ENCODE data around the gene TBC1D22A. TPM values are rescaled to one million over a fixed set of nuclear protein-coding genes. Genes with fewer than 3 reads are reported as not detected.

TBC1D22A gene
- total RNA-seq, 1 donor from 2014 or later: 9.4 TPM

GRCh38 chr22:46795140-46795539 lies 32.7 kb downstream of the TBC1D22A start:
- no peak for DNase-seq (ENCODE audit: low spot score)

DNA sequence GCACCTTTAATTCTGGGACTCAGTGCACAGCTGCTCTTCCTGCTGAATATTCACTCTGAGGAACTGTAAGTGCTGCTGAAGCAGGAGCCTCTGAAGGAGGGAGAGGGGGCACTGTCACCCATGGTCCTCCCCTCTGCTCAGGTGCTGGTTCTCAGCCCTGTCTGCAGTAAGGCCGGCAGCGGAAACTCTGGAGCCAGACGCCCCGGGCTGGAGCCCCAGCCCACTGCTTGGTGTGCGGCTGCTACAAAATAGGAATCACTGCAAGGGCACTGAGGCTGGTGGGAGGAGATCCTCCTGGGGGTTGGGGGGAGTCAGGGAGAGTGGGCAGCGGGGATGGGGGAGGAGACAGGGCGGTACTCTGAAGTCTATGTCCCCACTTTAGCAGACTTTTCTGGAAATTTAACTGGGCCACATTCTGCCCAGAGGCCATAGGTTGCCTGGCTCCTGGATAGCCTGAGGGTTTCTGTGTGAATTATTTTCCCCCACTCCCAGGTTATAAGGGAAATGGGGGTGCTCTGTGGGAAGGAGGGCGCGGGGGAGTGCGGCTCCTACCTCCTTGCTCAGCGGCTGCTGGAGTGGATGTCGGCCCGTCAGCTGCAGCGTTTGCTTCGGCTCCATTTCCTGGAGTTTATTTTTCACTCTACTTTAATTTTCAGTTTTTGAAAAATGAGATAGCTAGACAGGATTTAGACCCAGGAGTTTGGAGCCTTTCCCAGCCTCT lies 33.6 kb downstream of the TBC1D22A start:
- DNase-seq (ENCODE audit: low spot score): no peak

DNA sequence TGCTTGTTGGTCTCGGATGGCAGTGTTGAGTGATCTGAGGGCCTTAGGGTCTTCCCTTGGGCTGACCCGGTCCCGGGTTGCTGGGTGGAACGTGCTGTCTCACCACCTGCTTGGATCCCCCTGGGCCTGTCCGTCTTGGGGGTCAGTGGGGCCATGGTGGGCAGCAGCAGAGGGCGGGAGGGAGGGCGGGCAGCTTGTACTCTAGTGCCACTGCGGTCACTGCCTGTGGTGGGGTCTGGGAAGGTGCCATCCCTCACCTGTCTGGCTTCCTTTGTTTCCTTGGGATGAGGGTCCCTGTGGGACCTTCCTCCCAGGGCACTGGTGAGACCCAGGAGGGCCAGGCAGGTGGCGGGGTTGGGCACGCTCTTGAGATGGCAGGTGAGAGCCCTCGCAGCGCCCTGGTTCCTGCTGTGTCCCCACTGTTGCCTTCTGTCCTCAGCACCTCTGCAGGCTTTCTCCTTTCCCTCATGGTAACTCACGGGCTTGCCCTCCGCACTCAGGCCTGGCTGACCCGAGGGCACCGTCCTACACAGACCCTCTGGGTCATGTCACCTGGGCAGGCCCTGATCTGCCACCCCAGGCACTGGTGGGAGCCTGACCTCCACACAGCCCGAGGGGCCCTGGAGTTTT lies 34.2 kb downstream of the TBC1D22A start:
- no peak for DNase-seq (ENCODE audit: low spot score)

DNA sequence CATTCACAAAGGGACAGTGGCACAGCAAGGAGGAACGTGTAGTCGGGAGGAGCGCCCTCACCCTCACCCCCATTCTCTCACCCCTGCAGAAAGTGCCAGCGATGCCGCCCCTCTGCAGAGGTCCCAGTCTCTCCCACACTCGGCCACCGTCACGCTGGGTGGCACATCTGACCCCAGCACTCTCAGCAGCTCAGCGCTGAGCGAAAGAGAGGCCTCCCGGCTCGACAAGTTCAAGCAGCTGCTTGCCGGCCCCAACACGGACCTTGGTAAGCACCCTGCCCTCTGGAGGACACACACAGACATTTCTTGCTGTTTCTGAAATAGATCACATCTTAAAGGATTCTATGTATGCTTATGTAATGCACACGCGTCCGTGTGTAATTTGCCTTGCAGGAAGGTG lies 34.9 kb downstream of the TBC1D22A start:
- DNase-seq (ENCODE audit: low spot score): peak; percentile 50

DNA sequence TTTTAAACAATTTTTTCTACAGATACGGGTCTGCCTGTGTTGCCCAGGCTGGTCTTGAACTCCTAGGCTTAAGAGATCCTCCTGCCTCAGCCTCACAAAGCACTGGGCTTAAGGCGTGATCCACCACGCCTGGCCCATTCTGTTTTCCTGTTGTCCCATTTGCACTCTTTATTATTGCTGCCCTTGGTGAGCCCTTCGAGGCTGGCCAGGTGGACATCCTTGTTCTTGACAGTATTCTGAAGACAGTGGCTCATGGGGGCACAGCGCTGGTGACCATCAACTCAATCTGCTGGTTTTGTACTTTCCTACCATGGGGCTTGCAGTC lies 35.6 kb downstream of the TBC1D22A start:
- DNase-seq (ENCODE audit: low spot score): no peak

DNA sequence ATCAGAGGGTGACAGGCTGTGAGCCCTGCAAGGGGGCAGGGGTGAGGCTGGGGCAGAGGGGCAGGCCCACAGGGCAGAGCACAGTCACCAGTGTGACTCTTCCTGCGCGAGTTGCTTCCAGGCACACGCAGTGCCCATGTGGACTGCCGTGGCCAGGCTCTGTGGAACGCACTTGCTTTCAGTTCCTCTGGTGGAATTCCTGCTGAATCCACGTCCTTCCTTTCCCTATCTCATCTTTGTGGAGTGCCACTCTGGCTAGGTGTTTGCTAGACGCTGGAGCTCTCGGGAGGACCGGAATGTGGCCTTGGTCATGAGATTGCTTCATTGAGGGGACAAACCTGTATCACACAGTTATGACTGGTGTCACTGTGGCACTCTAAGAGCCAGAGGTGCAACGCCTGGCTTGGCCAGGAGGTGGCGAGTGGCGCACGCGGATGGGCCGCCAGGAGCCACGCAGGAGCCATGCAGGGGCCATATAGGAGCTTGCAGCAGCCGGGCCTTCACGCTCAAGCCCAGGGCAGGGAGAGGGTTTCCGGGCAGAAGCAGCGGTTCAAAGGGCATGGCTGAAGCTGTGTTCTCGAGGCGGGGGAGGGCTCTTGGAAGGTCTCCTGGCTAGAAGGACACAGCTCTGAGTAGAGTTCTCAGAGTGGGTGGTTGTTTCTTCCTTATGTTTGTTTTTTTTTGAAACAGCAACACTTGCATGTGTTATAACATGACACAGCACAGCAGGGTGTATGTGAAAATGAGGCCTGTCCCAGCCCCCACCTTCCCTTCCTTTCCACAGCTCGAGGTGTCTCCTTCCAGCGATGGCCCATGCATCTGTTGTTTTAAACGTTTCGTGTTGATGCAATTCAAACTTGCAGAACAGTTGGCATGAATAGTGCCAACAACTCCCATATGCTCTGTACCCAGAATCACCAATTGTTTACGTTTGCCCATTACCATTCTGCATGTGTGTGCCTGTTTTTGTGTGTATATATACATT lies 36.2 kb downstream of the TBC1D22A start:
- peak; percentile 51 for DNase-seq (ENCODE audit: low spot score)

DNA sequence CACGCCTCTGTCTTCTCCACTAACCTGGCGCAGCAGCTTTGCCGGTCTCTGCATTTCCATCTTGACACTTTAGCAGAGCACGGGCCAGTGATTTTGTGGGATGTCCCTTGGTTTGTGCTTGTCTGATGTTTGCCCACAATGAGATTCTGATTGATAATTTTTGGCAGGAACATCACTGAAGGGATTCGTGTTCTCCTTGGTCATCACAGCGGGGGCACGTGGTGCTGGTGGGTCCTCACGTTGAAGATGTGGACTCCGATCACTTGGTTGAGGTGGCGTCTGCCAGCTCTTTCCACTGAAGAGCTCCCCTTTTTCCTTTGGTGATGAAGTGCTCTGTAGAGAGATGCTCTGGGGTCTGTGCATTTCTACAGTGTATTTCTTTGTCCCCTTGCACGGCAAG lies 37.2 kb downstream of the TBC1D22A start:
- no peak for DNase-seq (ENCODE audit: low spot score)

DNA sequence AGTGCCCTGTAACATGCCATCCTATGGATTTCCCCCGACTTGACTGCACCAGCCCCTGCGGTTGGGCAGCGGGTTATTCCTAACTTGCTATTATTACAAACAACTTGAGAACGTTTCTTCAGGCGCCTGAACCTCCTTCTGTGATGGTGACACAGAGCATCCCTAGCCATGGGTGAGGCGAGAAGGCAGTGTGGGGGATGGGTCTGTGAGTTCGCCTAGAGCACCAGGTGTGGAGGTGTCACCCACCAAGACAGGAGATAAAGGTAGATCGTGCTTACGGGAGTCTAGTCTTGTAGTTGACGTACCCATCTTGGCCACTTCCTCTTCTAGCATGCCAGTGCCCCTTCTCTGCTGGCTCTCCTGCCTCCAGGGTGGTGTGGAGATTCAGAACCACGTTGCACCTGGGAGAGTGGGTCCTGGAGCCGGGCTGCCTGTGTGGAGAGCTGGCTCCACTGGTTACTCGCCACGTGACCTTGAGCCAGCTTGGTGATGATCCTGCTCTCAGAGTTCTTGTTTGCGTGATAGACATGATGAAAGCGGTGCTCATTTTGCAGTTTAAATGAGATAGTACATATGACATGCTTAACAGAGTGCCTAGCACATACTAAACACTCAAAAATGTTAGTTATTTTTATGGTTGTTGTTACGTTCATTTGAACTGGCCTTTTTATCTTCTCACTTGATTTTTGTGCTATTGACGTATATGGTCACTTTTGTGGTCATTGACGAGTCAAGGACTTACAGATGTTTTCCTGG lies 37.8 kb downstream of the TBC1D22A start:
- no peak for DNase-seq (ENCODE audit: low spot score)

DNA sequence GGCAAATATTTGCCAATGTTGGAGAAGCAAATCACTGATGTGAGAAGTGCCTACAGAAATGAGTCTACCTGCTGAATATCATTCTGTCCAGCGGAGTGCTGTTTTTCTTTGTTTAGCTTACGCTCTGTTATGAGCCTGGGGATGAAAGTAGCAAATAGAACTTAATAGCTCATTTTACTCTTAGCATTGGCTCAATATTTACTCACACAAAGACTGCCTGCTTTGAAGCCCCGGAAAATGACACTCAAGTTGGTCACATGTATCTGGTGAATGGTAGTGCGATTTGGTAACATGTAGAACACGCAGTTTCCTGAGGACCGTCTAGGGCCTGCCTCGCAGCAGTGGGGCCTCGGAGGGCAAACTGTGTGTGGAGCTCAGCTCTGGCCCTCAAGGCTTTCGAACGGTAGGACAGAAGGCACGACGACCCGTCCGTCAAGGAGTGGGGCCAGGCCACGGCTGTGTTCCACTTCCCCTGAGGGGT lies 38.9 kb downstream of the TBC1D22A start:
- DNase-seq (ENCODE audit: low spot score): no peak

- DNase-seq (ENCODE audit: low spot score): no peak
These were observed 39.6 kb downstream of the TBC1D22A start for GRCh38 chr22:46801826-46802607.

DNA sequence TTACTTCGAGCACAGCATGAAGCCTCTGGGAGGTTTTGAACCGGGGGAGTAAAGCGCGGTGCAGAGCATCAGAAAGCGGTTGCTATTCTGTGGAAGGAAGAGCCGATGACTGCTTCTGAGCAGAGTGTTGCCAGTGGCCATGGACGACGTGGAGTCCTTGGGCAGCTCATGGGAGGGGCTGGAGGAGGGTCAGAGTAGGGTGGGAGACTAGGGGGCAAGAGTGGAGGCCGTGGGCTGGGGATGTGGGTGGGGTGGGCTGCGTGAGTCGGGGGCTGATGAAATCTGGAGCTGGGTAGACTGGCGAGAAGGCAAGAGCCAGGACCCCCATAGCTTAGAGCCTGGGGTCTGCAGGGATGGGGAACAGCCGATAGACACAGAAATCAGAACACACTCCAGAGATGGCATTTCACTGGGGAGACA lies 40.2 kb downstream of the TBC1D22A start:
- no peak for DNase-seq (ENCODE audit: low spot score)

DNA sequence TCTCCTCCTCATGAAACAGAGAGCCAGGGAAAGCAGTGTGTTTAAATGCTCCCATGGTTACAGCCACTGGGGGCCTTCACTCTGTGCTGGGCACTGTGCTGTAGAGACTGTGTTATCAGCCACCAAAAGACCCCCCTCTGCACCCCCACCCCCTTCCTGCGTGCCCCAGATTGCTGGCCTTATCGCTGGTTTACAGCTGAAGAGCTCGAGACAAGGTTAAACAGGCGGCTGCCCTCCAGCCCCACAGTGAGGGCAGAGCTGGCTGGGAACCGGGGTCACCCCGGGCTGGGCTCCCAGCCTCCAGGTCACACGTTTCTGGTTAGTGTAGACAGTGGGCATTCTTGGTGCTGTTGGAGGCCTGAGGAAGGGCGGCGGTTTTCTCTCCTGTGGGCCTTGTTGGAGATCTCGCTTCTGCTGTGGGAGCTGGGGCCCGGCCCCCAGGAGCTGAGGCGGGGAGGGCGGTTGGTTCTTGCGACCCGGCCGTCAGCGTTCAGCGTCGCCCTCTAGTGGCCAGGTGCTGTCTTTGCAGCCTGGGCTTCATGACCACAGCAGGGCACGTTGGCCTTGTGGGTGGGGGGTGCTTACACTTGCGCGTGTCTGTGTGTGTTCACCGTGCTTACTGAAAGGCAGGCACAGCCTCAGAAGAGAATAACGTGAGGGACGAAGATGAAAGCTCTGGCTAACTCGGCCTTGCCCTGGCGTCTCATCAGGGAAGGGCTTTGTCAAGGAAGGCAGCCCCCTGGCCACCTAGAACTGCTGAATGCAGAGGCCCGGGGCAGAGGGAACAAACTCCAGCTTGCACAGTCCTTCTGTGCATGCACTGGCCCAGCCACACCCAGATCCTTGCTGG lies 40.8 kb downstream of the TBC1D22A start:
- DNase-seq (ENCODE audit: low spot score): peak; percentile 32

DNA sequence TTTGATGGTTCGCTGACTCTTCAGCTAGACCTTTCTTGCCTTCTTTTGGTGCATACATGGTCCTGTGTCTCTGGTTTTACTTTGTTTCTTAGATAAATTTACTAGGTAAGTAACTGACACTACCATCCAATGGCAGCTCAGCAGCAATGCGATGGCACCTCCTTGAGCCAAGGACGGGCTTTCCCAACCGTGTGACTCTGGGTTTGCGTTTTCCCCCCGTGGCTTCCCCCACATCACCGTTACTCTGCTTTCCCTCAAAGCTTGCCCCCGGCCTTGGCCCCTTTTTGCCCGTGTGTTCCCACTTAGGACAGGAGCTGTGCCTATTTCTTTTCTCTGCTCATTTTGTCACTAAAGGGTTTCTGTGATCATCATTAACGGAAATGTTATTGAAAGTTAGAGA lies 41.5 kb downstream of the TBC1D22A start:
- DNase-seq (ENCODE audit: low spot score): no peak

GRCh38 chr22:46806794-46807193 lies 44.3 kb downstream of the TBC1D22A start:
- DNase-seq (ENCODE audit: low spot score): no peak

GRCh38 chr22:46807458-46807857 lies 45.0 kb downstream of the TBC1D22A start:
- DNase-seq (ENCODE audit: low spot score): no peak

DNA sequence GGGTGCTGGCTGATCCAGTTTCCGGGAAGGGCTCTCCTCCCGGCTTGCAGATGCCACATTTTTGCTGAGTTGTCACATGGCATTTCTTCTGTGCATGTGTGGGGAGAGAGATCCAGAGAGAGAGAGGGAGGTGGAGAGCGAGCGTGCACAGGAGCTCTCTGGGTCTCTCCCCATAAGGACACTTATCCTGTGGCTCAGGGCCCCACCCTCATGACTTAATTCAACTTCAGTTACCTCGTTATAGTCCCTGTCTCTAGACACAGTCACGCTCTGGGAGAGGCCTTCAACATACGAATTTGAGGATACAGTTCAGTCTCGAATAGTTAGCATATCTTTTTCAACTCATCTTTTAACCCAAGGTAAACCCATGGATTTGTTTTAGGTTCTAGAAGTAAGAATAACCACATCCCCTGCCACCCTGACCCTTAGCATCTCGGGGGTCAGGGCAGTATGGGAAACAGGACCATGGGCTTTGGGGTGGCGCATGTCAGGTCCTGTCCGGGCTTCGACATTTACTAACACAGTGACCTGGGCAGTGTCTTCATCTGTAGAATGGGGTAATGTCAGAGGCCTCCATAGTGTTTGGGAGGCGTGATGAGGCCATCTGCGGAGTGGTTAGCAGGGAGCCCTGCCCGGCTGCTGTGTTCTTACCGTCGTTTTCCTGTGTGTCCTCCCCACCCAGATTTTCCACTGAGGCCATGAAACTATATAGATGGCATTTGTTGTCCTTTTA lies 46.9 kb downstream of the TBC1D22A start:
- DNase-seq (ENCODE audit: low spot score): no peak

DNA sequence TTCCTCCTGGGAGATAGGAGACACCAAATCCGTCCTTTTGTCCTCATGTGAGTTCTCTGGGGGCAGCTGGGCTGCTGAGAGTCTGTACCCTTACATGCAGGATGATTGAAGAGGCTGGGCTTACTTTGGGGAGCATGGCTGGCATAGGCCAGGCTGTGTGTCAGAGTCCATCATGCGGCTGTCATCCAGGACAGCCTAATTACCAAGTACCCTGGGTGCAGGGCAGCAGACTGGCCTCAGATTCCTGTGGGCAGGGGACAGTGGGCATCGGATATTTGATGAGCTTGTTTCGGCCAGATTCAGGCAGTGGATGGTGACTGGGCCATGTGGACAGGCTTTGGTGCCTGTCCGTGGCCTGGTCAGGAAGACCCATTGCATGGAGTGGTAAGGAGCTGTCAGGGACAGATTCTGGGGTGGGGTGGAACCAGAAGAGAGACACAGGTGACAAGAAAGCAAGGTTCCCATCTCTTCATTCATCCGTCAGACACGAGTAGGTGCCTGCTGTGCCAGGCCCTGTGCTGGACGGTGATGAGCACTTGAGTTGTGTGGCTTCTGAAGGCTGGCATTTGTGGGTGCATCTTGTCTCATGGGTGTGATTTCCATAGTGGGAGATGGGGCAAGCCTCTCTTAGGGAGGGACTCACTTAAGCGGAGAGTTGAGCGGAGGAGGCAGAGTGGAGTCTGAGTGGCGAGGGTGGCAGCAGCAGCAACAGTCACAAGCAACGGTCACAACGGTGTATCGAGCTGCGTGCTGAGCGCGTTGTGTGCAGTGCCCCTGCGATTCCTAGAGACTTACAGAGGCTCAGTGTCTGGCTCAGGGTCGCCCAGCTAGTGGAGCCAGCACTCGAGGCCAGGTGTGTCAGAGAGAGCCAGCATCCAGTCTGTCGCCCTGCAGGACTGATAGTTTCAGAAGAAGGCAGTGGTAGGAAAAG lies 48.7 kb downstream of the TBC1D22A start:
- DNase-seq (ENCODE audit: low spot score): no peak

DNA sequence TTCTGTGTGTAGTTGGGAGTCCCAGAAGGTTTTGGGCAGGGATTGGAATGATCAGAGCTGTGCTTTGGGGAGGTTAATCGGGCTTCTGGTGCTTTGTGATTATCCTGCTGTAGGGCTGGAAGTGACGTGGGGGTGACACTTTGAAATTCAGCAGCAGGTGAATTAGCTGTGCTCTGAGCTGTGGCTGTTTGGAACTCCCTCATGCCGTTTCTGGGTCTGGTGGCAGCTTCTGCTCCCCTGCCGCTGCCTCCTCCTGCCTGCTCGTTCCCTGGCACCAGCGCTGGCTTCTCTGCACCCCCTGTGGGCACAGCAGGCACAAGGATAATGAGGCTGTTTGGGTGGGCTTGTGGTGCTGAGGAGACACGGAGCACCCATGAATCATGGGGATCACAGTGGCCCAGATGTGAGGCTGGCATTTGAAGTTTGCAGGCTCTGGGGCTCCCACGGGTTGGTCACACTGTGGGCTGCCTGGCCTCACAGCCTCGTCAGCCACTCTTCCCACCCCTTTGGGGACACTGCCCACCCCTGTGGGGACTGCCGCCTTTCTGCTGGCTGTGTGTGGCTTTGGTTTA lies 49.7 kb downstream of the TBC1D22A start:
- no peak for DNase-seq (ENCODE audit: low spot score)
